GM13976 (cell line): ENCODE data around the gene AKAP13.

Experiments
- DNase-seq: peaks from one replicate; pipeline ENCODE4 v3.0.0; 2012; ENCODE audit warnings: low spot score
- CTCF ChIP-seq: IDR thresholded peaks from 2 replicates; pipeline ENCODE4 v1.5.1; 2012; ENCODE audit warnings: borderline replicate concordance, mild to moderate bottlenecking; ENCODE audit not compliant: insufficient read depth; ENCODE audit errors: extremely low read depth, missing control alignments, control extremely low read depth
- in situ Hi-C: fragments of 300-500 bp; cut with MboI; formaldehyde crosslinking; loops from one replicate; pipeline ENCODE4 v1.12.0; 2022; ENCODE audit warnings: low sequenced_read_pairs, mixed read lengths, inconsistent platforms; ENCODE audit not compliant: unreplicated experiment

Gene AKAP13

GRCh38 chr15:85571780-85572179 is 191.4 kb downstream of the AKAP13 start:
- TF ChIP-seq CTCF, result no peak
- DNase-seq, result no peak
- in situ Hi-C loops, result no loop called here

- no peak for DNase-seq
- in situ Hi-C loops, result no loop called here
- no peak for TF ChIP-seq CTCF
Measured at GRCh38 chr15:85576392-85576791, 196.0 kb downstream of the AKAP13 start.

- no peak for DNase-seq
- no peak for TF ChIP-seq CTCF
- in situ Hi-C loops, result no loop called here
Measured at GRCh38 chr15:85578941-85579701, 198.7 kb downstream of the AKAP13 start.

GRCh38 chr15:85579957-85580694 is 199.7 kb downstream of the AKAP13 start:
- in situ Hi-C loops, result no loop called here
- TF ChIP-seq CTCF, result no peak
- no peak for DNase-seq

- in situ Hi-C loops, result no loop called here
- no peak for DNase-seq
- TF ChIP-seq CTCF, result no peak
Measured at GRCh38 chr15:85580879-85581278, 200.5 kb downstream of the AKAP13 start.

GRCh38 chr15:85581495-85581894 is 201.1 kb downstream of the AKAP13 start:
- in situ Hi-C loops, result no loop called here
- DNase-seq, result no peak
- TF ChIP-seq CTCF, result no peak
